ENCODE results near the gene CALHM6.

Gene CALHM6

DNA sequence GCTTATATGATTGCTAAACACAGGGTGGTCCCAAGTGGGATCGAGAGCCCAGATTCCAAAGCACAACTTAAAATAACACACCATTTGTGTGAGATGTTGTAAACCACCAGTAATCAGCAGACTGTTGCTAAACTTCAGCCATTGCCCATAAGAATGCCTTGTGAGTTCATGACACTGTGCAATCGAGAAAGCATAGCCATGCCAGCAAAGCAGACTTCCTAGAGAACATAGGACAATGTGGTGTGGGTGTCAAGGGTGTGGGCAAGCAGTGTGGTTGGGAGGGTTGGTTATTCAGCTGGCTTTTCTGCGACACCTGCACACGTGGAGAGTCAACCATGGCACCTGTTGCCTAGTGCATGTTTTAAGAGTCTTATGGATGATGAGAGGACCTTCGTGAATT, 16.1 kb upstream of the CALHM6 start:
- TF ChIP-seq, protein P1, sequence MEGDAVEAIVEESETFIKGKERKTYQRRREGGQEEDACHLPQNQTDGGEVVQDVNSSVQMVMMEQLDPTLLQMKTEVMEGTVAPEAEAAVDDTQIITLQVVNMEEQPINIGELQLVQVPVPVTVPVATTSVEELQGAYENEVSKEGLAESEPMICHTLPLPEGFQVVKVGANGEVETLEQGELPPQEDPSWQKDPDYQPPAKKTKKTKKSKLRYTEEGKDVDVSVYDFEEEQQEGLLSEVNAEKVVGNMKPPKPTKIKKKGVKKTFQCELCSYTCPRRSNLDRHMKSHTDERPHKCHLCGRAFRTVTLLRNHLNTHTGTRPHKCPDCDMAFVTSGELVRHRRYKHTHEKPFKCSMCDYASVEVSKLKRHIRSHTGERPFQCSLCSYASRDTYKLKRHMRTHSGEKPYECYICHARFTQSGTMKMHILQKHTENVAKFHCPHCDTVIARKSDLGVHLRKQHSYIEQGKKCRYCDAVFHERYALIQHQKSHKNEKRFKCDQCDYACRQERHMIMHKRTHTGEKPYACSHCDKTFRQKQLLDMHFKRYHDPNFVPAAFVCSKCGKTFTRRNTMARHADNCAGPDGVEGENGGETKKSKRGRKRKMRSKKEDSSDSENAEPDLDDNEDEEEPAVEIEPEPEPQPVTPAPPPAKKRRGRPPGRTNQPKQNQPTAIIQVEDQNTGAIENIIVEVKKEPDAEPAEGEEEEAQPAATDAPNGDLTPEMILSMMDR (IDR thresholded peaks at IDR 0.05) = no peak
- Histone ChIP-seq H3K27ac (peak overlapping the region; percentile 13), H3K36me3 (no peaks in the 10 kb centered on the region)

DNA sequence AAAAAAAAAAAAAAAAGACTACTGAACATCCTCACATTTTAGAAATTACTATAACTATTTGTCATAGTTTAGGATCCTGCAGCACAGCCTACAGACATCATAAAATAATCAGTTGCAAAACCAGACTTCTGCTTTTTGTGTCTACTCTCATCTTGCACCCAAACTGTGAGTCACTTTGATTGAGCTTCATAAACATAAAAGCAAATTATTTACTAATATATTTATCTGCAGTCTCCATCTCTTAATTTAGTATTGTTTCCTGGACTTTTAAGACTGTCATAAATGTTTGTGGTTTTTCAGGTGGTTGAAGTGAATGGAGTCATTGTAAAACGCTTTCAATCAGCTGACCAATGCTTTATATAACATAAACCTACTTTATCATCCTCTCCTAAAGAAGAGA, 14.8 kb upstream of the CALHM6 start:
- no peaks in the 10 kb centered on the region for H3K9me3 ChIP-seq
- peak overlapping the region; percentile 79 for H3K27ac ChIP-seq
- TF ChIP-seq, protein P1 (IDR thresholded peaks at IDR 0.05) = no peak
- no peaks in the 10 kb centered on the region for H3K36me3 ChIP-seq
- peaks cover 55 to 73% of the 10 kb centered on the region in 2 experiments for H3K4me1 ChIP-seq (ENCODE audit: control insufficient read depth in 1 of 2, insufficient read depth in 1 of 2, low read depth in 1 of 2, low read length in 1 of 2)
- no peak overlapping the region for H3K4me3 ChIP-seq (ENCODE audit: low read depth in 1 of 2, low read length in 1 of 2)
- H3K27me3 ChIP-seq = no peaks in the 10 kb centered on the region

More for the DNA sequence above, 16.1 kb upstream of the CALHM6 start:
- peaks cover 42 to 60% of the 10 kb centered on the region in 2 experiments for H3K4me1 ChIP-seq (ENCODE audit: control insufficient read depth in 1 of 2, insufficient read depth in 1 of 2, low read depth in 1 of 2, low read length in 1 of 2)
- H3K27me3 ChIP-seq = no peaks in the 10 kb centered on the region
- no peaks in the 10 kb centered on the region for H3K9me3 ChIP-seq
- no peak overlapping the region for H3K4me3 ChIP-seq (ENCODE audit: low read depth in 1 of 2, low read length in 1 of 2)

DNA sequence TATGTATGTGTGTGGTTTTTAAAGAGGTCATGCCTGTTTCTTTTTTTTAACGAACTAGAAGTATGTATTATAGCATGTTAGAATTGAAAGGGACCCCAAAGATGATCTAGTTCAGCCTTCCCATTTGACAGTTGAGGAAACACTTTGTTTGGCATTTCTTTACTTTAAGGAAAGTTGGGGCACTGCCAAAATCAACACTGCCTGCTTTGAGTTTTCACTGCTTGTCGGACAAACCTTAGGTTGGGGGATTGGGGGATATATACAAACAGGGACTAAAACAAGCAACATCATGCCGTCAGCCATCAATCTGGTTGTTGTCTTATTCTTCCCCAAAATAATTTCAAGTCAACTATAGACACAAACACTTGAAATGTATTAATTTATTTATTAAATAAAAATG, 14.1 kb upstream of the CALHM6 start:
- TF ChIP-seq, protein P1 (IDR thresholded peaks at IDR 0.05) = no peak
- Histone ChIP-seq H3K4me3 (ENCODE audit: low read depth in 1 of 2, low read length in 1 of 2) (peak overlapping the region in 1 of 2 experiments; percentile 20), H3K36me3 (no peaks in the 10 kb centered on the region), H3K4me1 (ENCODE audit: control insufficient read depth in 1 of 2, insufficient read depth in 1 of 2, low read depth in 1 of 2, low read length in 1 of 2) (peaks cover 62 to 80% of the 10 kb centered on the region in 2 experiments), H3K27me3 (no peaks in the 10 kb centered on the region), H3K9me3 (no peaks in the 10 kb centered on the region), H3K27ac (peak overlapping the region; percentile 79)

DNA sequence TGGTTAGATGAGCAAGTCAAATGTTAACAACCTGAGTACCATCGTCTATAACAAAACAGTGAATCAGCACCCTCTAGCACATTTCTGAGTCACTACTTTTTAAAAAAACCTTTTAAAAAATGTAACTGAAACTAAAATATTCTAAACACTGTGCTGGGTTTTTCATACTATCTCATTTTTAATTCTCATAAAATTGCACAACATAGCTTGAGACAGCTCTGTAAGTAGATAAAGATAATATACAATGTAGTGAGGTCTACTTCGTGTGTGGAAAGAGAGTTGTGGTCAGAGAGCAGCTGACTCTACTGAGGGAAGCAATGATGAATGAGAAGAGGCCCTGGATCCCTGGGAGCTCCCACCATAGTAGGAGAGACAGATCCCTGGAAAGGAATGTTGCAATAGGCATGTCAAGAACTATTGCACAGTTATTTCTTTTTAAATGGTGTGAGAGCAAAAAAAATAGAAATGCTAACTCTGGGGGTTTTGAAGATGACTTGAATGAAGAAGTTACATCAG, 13.6 kb upstream of the CALHM6 start:
- Histone ChIP-seq H3K27me3 (no peaks in the 10 kb centered on the region), H3K4me1 (ENCODE audit: control insufficient read depth in 1 of 2, insufficient read depth in 1 of 2, low read depth in 1 of 2, low read length in 1 of 2) (peaks cover 65 to 84% of the 10 kb centered on the region in 2 experiments), H3K36me3 (no peaks in the 10 kb centered on the region), H3K27ac (peak overlapping the region; percentile 79), H3K4me3 (ENCODE audit: low read depth in 1 of 2, low read length in 1 of 2) (peak overlapping the region in 1 of 2 experiments; percentile 20), H3K9me3 (no peaks in the 10 kb centered on the region)
- TF ChIP-seq, protein P1 (IDR thresholded peaks at IDR 0.05) = no peak

DNA sequence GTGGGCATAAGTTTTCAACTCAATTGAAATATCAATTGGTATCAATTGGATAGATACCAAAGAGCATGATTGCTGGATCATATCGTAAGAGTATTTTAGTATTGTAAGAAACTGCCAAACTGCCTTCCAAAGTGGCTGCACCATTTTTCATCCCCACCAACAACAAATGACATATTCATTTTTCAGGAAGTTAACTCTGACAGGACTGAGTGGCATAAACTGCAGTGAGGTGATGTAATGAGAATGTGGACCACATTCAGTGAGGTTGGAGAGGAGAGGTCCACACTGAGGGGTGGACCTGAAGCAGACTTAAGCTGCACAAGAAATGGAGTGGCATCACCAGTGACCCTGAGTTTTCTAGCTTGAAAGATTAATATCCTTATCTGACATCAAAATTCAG, 11.6 kb upstream of the CALHM6 start:
- Histone ChIP-seq H3K27me3 (no peaks in the 10 kb centered on the region), H3K4me1 (ENCODE audit: control insufficient read depth in 1 of 2, insufficient read depth in 1 of 2, low read depth in 1 of 2, low read length in 1 of 2) (peaks cover 65 to 77% of the 10 kb centered on the region in 2 experiments), H3K27ac (peak overlapping the region; percentile 87), H3K4me3 (ENCODE audit: low read depth in 1 of 2, low read length in 1 of 2) (no peak overlapping the region), H3K9me3 (no peaks in the 10 kb centered on the region), H3K36me3 (no peaks in the 10 kb centered on the region)
- TF ChIP-seq, protein P1 (IDR thresholded peaks at IDR 0.05) = no peak

Measured in neutrophil (primary cell).